OCI-M1 (cell line): Measurements from ENCODE around the gene SKP2.
"Not testable (repeated sequence)": the region's sequence is repeated elsewhere in the genome, so short reads cannot be mapped to it uniquely, and the experiment has no call there.

Source experiments
- DNase-seq: peaks from one replicate; lab custom pipeline; 2025; lab: John Stamatoyannopoulos, UW

The SKP2 gene

DNA sequence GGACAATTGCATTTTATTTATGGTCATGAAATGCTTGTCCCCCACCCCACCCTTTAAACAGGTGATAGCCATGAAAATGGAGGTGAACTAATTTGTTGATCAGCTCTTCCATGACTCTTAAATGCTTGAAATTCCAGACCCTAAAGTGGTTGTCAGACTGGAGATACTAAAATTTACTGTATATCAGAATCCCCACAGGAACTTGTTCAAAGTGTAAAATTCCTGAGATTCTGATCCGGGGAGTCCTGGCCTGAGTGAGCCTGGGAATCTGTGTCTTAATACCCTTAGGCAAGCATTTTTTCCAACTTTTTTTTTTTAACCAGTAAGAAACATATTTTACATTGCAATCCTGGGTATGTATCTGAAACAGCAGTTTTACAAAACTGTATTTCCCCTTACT, 4.7 kb downstream of the SKP2 start:
- DNase-seq: no peak

- peak; percentile 5 for DNase-seq
These were observed 6.2 kb downstream of the SKP2 start for GRCh38 chr5:36158144-36158543.

GRCh38 chr5:36160617-36161016, 8.7 kb downstream of the SKP2 start:
- no peak for DNase-seq

DNA sequence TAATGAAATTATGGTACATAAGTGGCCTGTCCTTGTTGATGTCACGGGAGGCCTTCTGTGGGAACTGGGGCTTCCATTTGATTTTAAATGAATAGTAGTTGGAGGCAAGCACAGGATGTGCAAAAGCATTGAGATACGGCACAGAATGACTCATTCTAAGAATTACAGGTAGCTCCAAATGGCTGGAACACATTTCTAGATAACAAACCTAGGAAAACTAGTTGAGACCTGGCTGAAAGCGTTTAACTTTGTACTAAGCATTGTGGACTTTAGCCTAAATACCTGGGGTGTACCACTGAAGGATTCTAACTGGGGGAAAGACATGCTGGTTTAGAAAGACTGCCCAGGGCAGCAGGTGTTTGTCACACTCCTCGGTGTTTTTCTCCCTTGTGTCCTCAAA, 9.4 kb downstream of the SKP2 start:
- DNase-seq: no peak

- no peak for DNase-seq
These were observed 11.0 kb downstream of the SKP2 start for GRCh38 chr5:36162810-36163486.

DNA sequence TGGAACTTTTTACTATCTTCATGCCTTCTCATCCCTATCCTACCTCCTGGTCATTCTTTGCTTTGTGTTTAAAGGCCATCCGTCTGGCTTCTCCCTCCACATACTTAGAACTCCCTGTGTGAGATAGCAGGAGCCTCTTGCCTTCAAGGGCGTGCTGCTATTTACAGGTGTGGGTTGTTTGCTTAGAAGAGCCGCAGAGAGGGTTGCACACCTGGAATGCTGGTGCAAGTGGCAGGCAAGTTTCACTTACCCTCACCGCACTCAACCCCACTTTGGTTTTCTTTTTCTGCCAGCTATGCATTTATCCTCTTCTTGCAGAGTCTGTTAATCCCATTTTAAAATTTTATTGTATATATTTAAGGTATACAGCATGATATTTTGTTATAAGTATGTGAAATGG, 12.6 kb downstream of the SKP2 start:
- DNase-seq: no peak

GRCh38 chr5:36168737-36169136, 16.8 kb downstream of the SKP2 start:
- no peak for DNase-seq

DNA sequence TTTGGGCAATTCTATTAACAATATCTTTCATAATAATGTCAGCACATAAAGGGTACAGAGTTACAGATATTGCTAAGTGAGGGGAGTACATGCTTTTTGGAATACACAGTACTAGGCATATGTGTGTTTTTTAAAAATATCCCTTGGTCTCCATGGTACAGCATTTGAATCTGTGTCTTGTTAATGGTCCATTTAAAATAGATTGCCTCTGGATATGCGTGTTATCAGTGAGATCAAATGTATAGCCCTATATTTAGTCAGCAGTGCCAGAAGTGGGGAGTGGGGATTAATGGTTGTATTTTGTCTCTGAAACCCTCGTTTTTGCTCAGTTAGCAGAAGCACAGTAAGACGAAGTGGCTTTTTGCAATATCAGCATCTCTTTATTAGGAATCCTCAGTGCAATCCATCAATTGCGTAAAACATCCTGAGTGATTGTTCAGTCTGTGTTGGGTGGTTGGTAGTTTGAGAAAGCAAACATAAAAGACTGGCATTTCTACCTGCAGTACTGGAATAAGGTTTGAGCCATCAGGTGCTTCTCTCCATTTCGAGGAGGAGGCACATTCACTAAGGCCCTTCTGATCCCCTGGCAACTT, 19.0 kb downstream of the SKP2 start:
- DNase-seq: no peak

DNA sequence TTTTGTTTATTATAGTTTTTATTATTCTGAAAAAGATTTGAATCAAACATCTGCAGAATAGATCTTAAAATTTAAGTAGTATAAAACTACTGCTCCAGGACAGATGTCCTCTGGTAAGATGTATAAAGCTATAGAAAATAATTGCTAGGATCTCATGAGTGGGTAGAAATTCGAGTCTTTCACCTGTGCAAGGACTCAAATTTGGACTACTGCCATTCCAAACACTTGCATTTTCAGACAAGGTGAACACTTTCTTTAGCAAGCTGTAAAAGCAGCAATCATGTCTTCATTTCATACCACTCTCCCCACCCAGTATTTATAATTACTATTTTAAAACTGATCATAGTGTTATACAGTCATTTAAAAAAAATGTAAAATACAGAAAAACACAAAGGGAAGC, 20.7 kb downstream of the SKP2 start:
- no peak for DNase-seq

- DNase-seq: no peak
These were observed 21.5 kb downstream of the SKP2 start for GRCh38 chr5:36173426-36173825.

- no peak for DNase-seq
These were observed 22.2 kb downstream of the SKP2 start for GRCh38 chr5:36174119-36174518.

DNA sequence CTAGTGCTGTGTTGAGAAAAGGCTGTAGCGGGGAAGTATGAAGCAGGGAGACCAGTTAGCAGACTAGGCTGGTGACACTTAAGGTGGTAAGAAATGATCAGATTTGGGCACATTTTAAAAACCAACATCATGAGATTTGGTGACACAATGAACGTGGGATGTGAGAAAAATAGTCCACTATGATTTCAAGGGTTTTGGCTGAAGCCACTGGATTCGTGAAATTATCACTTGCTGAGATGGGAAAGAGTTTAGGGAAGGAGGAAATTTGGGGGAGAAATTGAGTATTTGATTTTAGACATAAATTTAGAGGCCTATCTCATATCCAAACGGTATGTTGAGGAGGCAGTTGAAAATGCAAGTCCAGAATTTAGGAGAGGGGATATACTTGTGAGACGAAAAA, 23.1 kb downstream of the SKP2 start:
- no peak for DNase-seq

DNA sequence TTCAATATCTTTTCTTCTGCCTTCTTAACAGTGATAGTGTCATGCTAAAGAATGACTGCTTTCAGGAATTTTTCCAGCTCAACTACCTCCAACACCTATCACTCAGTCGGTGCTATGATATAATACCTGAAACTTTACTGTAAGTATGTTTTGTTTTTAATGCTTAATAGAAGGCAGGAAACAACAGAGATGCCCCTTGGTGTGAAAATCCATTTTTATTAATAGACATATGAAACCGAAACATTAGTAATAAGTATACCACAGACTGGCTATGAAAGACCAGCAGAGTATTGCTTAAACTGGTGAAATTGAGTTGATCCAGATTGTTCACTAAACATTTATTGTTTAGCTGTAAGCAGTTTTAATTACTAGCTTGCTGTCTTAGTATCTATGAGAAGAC, 25.2 kb downstream of the SKP2 start:
- DNase-seq: no peak

- peak; percentile 53 for DNase-seq
These were observed 26.0 kb downstream of the SKP2 start for GRCh38 chr5:36177715-36178523.

DNA sequence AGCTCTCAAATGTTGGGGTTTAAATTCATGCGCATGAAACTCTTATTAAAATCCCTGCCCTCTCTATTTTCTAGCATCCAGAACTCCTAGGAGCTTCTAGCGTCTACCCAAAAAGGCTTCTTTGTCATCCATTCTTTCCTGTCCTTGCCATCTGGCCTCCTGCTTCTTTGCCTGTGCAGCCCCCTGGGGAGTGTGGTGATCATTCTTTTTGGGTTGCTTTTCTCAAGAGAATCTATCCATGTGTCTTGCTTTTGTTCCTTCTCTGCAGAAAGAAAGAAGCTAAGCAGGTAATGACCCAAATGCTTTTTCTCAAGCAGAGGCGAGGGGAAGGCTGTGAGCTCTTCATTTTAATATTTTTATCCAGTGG, 26.6 kb downstream of the SKP2 start:
- no peak for DNase-seq

DNA sequence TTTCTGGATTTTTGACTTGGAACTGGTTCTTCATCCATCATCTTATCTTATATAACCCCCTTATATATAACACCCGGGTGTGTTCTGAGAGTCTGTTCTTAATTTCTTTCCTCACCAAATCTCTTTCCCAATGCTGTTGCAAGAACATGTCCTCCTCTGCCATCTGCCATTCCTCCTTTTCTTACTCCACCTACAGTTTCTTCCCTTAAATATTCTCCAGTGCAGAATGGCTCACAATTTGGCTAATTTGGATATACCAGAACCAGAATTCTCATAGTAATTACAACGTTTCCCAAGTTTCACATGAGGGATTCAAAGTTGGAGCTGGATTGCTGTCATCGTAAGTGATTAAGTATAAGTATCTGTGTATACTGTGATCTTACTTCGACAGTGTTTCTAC, 28.0 kb downstream of the SKP2 start:
- DNase-seq: no peak

DNA sequence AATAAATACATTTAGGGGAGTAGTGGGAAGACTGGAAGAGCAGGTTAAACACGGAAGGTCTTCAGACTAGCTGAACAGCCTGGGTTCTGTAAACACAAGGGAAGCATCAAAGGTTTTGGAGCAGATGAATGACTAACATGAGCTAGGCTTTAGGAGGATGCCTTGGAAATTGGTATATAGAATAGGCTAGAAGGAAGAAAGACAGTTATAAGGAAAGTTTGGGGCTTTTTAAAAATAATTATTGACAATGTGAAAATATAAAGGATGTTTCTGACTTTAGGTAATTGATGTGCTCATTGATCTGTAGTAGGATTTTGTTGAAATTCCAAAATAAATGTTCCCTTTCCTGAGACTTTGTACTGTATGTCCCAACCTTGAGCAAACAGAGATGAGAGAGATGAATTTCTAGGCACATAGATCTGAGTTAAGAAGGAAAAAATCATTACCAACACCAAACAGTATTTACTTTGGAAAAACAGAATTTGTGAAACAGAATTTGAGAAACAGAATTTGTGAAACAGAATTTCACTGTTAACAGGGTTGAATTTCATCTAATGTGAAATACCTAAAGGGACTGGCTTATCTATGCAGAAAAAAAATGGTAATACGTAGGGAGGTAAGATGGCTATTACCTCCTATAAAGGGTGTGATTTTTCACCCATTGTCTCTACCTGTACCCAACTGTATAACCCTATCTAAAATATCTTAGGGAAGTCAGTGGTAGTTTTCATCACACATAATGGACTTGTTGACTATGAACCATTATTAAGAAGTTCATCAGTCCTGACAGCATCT, 28.8 kb downstream of the SKP2 start:
- DNase-seq: no peak

DNA sequence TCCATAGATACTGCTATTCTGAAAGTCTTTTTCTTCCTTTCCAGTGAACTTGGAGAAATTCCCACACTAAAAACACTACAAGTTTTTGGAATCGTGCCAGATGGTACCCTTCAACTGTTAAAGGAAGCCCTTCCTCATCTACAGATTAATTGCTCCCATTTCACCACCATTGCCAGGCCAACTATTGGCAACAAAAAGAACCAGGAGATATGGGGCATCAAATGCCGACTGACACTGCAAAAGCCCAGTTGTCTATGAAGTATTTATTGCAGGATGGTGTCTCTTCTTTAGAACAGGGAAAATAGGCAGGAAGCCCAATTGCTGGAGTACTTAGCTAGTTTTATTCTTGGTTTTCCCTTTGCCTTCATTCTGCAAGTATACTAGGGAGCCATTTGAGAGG, 29.9 kb downstream of the SKP2 start:
- no peak for DNase-seq

- DNase-seq: not testable (repeated sequence)
These were observed 32.5 kb downstream of the SKP2 start for GRCh38 chr5:36184408-36184807.

- no peak for DNase-seq
These were observed 41.8 kb downstream of the SKP2 start for GRCh38 chr5:36193746-36194145.

DNA sequence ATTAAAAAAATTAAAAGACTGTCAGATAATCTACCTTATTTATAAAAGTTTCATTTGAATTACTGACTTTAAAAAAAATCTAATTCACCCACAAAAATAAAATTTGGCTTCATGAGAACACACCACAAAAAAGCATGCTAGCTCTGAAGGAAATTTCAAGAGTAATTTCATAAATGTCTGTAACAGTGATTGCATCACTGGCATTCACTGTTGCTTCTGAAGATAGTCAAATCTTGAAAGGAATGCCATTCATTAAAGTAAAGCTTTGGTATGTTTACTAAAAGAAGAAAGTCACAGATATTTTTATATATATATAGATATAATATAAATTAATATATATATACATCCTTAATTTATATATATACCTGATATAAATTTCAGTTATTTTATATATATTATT, 46.4 kb downstream of the SKP2 start:
- DNase-seq: no peak

DNA sequence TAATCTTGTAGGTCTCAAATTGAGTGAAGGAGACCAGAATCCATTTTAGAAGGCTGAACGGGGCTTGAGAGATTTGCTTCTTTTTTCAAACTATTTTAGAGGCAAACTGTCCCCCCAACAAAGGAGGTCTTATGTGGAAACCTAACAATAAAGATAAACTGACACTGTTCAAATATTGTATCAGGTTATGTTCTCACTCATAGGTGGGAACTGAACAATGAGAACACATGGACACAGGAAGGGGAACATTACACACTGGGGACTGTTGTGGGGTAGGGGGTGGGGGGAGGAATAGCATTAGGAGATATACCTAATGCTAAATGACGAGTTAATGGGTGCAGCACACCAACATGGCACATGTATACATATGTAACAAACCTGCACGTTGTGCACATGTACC, 46.9 kb downstream of the SKP2 start:
- DNase-seq: not testable (repeated sequence)

GRCh38 chr5:36199620-36200019, 47.7 kb downstream of the SKP2 start:
- DNase-seq: no peak
